ENCODE results near the gene POLR3E. TPM values are rescaled to one million over a fixed set of nuclear protein-coding genes. Genes with fewer than 3 reads are reported as not detected.
"Not testable (repeated sequence)": the region's sequence is repeated elsewhere in the genome, so short reads cannot be mapped to it uniquely, and the experiment has no call there.

The POLR3E gene
- total RNA-seq, 1 experiment from 2014 or later = 65.0 TPM

DNA sequence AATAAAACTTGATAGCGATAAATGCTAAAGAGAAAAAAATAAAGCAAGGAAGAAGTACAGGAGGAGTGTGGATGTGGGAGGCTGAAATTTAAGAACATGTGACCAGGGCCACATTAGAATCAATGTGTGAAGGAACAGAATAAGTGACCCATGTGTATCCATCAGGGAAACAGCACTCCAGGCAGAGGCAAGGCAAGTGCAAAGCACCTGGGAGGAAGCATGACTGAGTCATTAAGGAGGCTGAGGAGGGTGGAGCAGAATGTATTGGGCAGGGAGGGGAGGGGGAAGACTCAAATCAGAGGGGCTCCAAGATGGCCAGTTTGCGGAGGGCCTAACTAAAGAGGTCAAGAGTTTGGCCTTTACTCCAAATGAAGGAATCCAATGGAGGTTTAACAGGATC is 69.2 kb downstream of the POLR3E start:
- ChIA-PET POLR2A (no interaction called here), CTCF (no interaction called here), RAD21 (ENCODE audit: low non-redundant PET in 1 of 2, low total read pairs in 2 of 2, uncharacterized antibody in 2 of 2, unreplicated experiment in 2 of 2) (no interaction called here)
- no peak for DNase-seq (ENCODE audit: low read depth, low spot score)
- TF ChIP-seq, protein P1, sequence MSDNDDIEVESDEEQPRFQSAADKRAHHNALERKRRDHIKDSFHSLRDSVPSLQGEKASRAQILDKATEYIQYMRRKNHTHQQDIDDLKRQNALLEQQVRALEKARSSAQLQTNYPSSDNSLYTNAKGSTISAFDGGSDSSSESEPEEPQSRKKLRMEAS (IDR thresholded peaks at IDR 0.05) = no peak
- intact Hi-C loops (cut with micrococcal nuclease) = no loop called here
- Histone ChIP-seq H3K4me2 (ENCODE audit: low read length) (no peak overlapping the region), H3K36me3 (ENCODE audit: control insufficient read depth in 1 of 2, insufficient read depth in 2 of 2, low read length in 2 of 2) (peaks cover 18 to 32% of the 10 kb centered on the region in 2 experiments; a peak in 3 of 4 replicates), H3K9me3 (ENCODE audit: control insufficient read depth in 1 of 2, insufficient read depth in 1 of 2, low read depth in 1 of 2, low read length in 2 of 2) (no peaks in the 10 kb centered on the region), H3K27me3 (ENCODE audit: insufficient read depth, low read length) (no peaks in the 10 kb centered on the region), H3K4me3 (replicated peaks in 1 of 2; ENCODE audit: low read depth in 1 of 2, low read length in 2 of 2) (no peak overlapping the region), H3K79me2 (ENCODE audit: insufficient read depth, low read length) (peaks cover 74% of the 10 kb centered on the region), H3K9me2 (ENCODE audit: insufficient read depth) (no peaks in the 10 kb centered on the region), H2AFZ (ENCODE audit: low read depth, low read length, poor library complexity, severe bottlenecking) (no peak overlapping the region), H3K27ac (ENCODE audit: low read depth, low read length) (no peak overlapping the region), H4K20me1 (ENCODE audit: insufficient read depth) (no peaks in the 10 kb centered on the region), H3K4me1 (ENCODE audit: control insufficient read depth in 1 of 2, insufficient read depth in 2 of 2, low read length in 2 of 2) (peaks cover 22 to 32% of the 10 kb centered on the region in 2 experiments), H3K9ac (ENCODE audit: low read length) (no peak overlapping the region)
- no TSS peak for BruUV-seq (replicated peaks)
- no peak for ATAC-seq

DNA sequence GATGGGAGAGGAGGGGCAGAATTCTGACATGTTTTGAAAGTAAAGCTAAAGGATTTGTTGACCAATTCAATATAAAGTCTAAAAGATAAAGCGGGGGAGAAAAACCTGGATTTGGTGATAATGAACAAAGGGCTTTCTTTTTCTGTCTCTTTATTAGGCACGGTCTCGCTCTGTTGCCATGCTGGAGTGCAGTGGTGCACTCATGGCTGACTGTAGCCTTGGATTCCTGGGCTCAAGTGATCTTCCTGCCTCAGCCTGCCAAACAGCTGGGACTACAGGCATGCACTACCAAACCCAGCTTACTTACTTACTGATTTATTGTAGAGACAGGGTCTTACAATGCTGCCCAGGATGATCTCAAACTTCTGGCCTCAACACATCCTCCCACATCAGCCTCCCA is 69.7 kb downstream of the POLR3E start:
- BruUV-seq (replicated peaks) = no TSS peak
- H3K9ac ChIP-seq (ENCODE audit: low read length) = no peak overlapping the region
- H3K9me3 ChIP-seq (ENCODE audit: control insufficient read depth in 1 of 2, insufficient read depth in 1 of 2, low read depth in 1 of 2, low read length in 2 of 2) = no peaks in the 10 kb centered on the region
- no peak overlapping the region for H3K4me3 ChIP-seq (replicated peaks in 1 of 2; ENCODE audit: low read depth in 1 of 2, low read length in 2 of 2)
- H2AFZ ChIP-seq (ENCODE audit: low read depth, low read length, poor library complexity, severe bottlenecking) = no peak overlapping the region
- peaks cover 18 to 29% of the 10 kb centered on the region in 2 experiments; a peak in 3 of 4 replicates for H3K36me3 ChIP-seq (ENCODE audit: control insufficient read depth in 1 of 2, insufficient read depth in 2 of 2, low read length in 2 of 2)
- ATAC-seq = no peak
- CTCF ChIA-PET = no interaction called here
- H3K4me2 ChIP-seq (ENCODE audit: low read length) = no peak overlapping the region
- H3K27me3 ChIP-seq (ENCODE audit: insufficient read depth, low read length) = no peaks in the 10 kb centered on the region
- H3K9me2 ChIP-seq (ENCODE audit: insufficient read depth) = no peaks in the 10 kb centered on the region
- RAD21 ChIA-PET (ENCODE audit: low non-redundant PET in 1 of 2, low total read pairs in 2 of 2, uncharacterized antibody in 2 of 2, unreplicated experiment in 2 of 2) = no interaction called here
- H3K27ac ChIP-seq (ENCODE audit: low read depth, low read length) = no peak overlapping the region
- intact Hi-C loops (cut with micrococcal nuclease) = no loop called here
- no peak for DNase-seq (ENCODE audit: low read depth, low spot score)
- POLR2A ChIA-PET = no interaction called here
- H3K79me2 ChIP-seq (ENCODE audit: insufficient read depth, low read length) = peaks cover 78% of the 10 kb centered on the region
- peaks cover 27 to 37% of the 10 kb centered on the region in 2 experiments for H3K4me1 ChIP-seq (ENCODE audit: control insufficient read depth in 1 of 2, insufficient read depth in 2 of 2, low read length in 2 of 2)
- no peak for TF ChIP-seq POLR2AphosphoS5 (IDR thresholded peaks at IDR 0.05; ENCODE audit: low read depth, low read length)
- no peak for TF ChIP-seq ZNF274 (IDR thresholded peaks at IDR 0.05; ENCODE audit: low read depth, low read length)
- TF ChIP-seq, protein P1 (IDR thresholded peaks at IDR 0.05) = no peak
- no peak for TF ChIP-seq POLR2A (IDR thresholded peaks at IDR 0.05; ENCODE audit: borderline replicate concordance, extremely low read depth, insufficient read depth, insufficient read length)
- no peaks in the 10 kb centered on the region; the same call in 1 of the 2 replicates for H4K20me1 ChIP-seq (ENCODE audit: insufficient read depth)

DNA sequence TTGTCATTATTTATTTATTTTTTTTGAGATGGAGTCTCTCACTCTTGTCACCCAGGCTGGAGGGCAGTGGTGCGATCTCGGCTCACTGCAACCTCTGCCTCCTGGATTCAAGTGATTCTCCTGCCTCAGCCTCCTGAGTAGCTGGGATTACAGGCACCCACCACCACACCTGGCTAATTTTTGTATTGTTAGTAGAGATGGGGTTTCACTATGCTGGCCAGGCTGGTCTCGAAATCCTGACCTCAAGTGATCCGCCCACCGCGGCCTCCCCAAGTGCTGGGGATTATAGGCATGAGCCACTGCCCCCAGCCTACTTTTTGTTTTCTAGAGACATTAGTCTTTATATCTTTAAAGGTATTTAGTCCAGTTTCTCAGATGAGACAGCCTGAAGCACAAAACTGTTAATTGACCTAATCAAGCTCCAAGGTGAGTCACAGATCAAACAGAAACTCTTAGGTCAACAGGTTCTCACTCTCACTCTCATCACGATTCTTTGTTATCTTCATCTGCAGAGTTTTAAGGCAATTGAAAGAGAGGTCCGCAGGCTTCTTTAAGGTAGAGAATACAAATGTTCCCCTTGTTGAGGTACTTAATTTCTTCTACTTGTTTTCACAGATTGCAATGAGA is 71.1 kb downstream of the POLR3E start:
- RAD21 ChIA-PET (ENCODE audit: low non-redundant PET in 1 of 2, low total read pairs in 2 of 2, uncharacterized antibody in 2 of 2, unreplicated experiment in 2 of 2); H3K4me3 ChIP-seq (replicated peaks in 1 of 2; ENCODE audit: low read depth in 1 of 2, low read length in 2 of 2); H3K27ac ChIP-seq (ENCODE audit: low read depth, low read length); POLR2A ChIA-PET; BruUV-seq (replicated peaks); H3K9ac ChIP-seq (ENCODE audit: low read length); H3K27me3 ChIP-seq (ENCODE audit: insufficient read depth, low read length); DNase-seq (ENCODE audit: low read depth, low spot score); H4K20me1 ChIP-seq (ENCODE audit: insufficient read depth); H2AFZ ChIP-seq (ENCODE audit: low read depth, low read length, poor library complexity, severe bottlenecking); ATAC-seq; CTCF ChIA-PET; H3K9me3 ChIP-seq (ENCODE audit: control insufficient read depth in 1 of 2, insufficient read depth in 1 of 2, low read depth in 1 of 2, low read length in 2 of 2); intact Hi-C loops (cut with micrococcal nuclease); H3K9me2 ChIP-seq (ENCODE audit: insufficient read depth): not testable (repeated sequence)
- Histone ChIP-seq H3K4me2 (ENCODE audit: low read length) (peak overlapping the region; percentile 22), H3K79me2 (ENCODE audit: insufficient read depth, low read length) (peaks cover 91% of the 10 kb centered on the region), H3K4me1 (ENCODE audit: control insufficient read depth in 1 of 2, insufficient read depth in 2 of 2, low read length in 2 of 2) (peaks cover 40 to 51% of the 10 kb centered on the region in 2 experiments), H3K36me3 (ENCODE audit: control insufficient read depth in 1 of 2, insufficient read depth in 2 of 2, low read length in 2 of 2) (peaks cover 13 to 18% of the 10 kb centered on the region in 2 experiments; a peak in 2 of 4 replicates)
